22Rv1 (cell line): ENCODE results near the gene ALDH4A1.

Experiments
- ZFX ChIP-seq: fragments of 450-650 bp; IDR thresholded peaks from 2 replicates; pipeline ENCODE4 v1.6.1; 2017; ENCODE audit warnings: antibody characterized with exemption, borderline replicate concordance
- TF ChIP-seq, protein P1 (sequence below): fragments of 450-650 bp; IDR thresholded peaks from 2 replicates; pipeline ENCODE4 v1.5.1; 2017; ENCODE audit warnings: mild to moderate bottlenecking

DNA sequence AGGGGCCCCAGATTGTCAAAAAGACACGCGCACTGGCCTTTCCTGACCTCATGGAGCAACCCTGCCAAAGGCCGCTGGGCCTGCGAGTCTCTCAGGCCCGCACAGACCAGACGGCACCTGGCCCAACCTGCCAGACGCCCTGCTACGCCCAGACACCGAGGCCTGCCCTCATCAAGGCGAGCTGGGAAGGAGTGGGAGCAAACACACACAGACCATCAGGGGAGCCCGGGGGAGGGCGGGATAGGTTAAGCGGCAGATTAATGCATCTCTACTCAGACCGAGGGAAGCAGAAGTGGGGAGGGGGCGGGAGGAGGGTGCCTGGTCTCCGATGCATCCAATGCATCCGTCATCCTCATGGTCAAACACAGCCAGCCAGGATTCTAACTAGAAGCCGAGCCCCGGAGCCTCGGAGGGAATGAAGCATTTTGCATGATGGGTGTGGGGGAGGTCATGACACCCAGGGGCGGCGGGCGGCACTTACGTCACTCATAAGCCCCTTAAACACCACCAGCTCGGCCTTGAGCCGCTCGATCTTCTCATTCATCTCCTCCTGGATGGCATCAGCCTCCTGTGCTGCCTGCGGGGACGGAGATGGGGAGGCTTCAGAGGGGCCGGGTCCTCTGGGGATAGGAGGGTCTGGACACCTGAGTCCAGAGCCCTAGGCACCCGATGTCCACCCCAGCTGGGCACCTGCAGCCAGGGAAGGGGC lies 17.0 kb upstream of the ALDH4A1 start:
- TF ChIP-seq, protein P1, sequence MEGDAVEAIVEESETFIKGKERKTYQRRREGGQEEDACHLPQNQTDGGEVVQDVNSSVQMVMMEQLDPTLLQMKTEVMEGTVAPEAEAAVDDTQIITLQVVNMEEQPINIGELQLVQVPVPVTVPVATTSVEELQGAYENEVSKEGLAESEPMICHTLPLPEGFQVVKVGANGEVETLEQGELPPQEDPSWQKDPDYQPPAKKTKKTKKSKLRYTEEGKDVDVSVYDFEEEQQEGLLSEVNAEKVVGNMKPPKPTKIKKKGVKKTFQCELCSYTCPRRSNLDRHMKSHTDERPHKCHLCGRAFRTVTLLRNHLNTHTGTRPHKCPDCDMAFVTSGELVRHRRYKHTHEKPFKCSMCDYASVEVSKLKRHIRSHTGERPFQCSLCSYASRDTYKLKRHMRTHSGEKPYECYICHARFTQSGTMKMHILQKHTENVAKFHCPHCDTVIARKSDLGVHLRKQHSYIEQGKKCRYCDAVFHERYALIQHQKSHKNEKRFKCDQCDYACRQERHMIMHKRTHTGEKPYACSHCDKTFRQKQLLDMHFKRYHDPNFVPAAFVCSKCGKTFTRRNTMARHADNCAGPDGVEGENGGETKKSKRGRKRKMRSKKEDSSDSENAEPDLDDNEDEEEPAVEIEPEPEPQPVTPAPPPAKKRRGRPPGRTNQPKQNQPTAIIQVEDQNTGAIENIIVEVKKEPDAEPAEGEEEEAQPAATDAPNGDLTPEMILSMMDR: no peak
- no peak for TF ChIP-seq ZFX
